IMR-90 (cell line): Measurements from ENCODE around the gene CPSF2.

Experiments
- CTCF ChIP-seq: conservative IDR thresholded peaks from 2 replicates; pipeline ENCODE4 v1.5.1; 2012; ENCODE audit warnings: mild to moderate bottlenecking, low read depth, low read length, improper control_type of control experiment
- RAD21 ChIP-seq: IDR thresholded peaks from 2 replicates; pipeline ENCODE4 v1.6.1; 2012; ENCODE audit warnings: low read length, improper control_type of control experiment
- SMC3 ChIP-seq: fragments of 150-350 bp; IDR thresholded peaks from 2 replicates; pipeline ENCODE4 v1.6.1; 2016; ENCODE audit warnings: low read depth, mild to moderate bottlenecking, antibody characterized with exemption, low read length, moderate library complexity
- USF2 ChIP-seq: fragments of 150-350 bp; IDR thresholded peaks from 2 replicates; pipeline ENCODE4 v1.6.1; 2017; ENCODE audit warnings: mild to moderate bottlenecking, antibody characterized with exemption, low read length, low read depth

- TF ChIP-seq CTCF (no peak), USF2 (no peak), SMC3 (no peak), RAD21 (no peak)
Observed at GRCh38 chr14:92190768-92191167, 69.0 kb downstream of the CPSF2 start.
